Nucleus accumbens (tissue), 56 donors: Measurements from ENCODE around the gene NSDHL.

Experiments used
- DNase-seq, 56 donors: peaks; one replicate each; lab custom pipeline; 2025; lab: John Stamatoyannopoulos, UW

The NSDHL gene

DNA sequence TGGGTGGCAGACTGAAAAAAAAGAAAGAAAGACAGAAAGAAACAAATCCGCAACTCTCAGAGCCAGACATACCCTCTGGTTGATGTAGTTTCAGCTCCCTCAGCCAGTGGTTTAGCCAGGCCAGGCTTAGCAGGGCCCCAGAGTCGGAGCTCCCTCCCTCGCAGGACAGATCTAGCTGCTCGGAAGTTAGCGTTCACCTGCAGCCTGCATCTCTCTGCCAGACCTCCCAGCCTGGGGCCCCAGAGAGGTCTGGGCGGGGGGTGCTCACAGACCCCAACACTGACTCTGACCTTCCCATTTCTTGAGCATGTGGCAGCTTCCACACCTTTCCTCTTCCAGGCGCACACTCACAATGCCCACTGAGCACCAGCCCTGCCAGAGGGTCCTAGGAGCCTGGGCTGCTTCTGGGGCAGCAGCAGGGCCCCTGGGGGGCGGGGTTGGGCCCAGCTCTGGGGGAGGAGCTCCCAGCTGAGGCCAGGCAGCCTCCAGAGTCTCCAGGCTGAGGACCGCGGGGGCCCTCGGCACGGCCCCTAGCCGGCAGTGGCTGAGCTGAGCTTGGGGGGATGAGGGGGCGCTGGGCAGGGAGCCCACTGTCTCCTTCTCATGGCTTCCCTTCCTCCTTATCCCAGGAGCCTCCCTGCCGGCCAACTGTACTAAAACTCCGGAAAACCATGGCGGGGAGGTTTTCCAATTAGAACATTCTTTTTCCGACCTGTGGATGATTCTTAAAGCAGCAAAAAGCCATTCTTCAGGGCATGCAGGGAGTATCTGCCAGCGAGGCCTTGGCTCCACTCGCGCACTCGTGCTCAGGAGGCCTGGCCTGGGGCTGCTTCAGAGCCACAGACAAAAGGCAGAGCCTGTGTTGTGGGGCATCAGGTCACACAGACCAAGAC, 62.4 kb downstream of the NSDHL start:
- DNase-seq, result no peak

- DNase-seq, result no peak
Measured at GRCh38 chrX:152893980-152894610, 63.2 kb downstream of the NSDHL start.

- no peak for DNase-seq
Measured at GRCh38 chrX:152895121-152895520, 64.3 kb downstream of the NSDHL start.

DNA sequence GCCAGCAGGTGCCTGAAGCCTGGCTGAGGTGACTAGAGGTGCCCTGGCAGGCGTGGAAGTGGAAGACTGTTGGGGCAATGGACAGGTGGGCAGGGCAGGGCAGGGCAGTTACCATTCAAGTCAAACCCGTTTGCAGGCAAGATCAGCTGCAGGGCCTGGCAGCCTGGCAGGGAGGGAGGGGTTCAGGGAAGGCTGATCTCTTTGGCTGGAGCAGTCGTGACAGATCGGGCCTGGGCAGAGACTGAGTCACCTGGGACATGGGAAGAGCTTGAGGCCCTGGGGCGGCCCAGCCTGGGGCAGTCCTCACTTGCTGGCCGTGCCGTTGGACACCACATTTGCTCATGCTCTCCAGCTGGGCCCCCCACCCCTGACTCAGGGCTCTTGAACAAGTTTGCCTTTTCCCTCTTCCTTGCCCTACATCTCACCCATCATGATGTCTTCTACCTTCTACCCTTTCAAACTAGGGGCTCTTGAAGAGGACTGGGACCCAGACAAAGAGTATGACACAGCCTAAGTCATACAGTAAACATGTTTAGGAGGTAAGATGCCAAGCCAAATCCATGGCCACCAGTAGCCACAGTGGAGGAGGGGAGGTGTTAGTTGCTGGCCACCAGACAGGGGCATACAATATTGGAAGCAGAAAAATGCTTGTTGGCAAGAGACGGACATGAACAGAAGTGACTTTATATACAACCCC, 65.0 kb downstream of the NSDHL start:
- no peak for DNase-seq

- no peak for DNase-seq
Measured at GRCh38 chrX:152896450-152896849, 65.6 kb downstream of the NSDHL start.

- no peak for DNase-seq
Measured at GRCh38 chrX:152897222-152898131, 66.6 kb downstream of the NSDHL start, which contains the start of gene ZNF185. TSS of gene ZNF185 (plus strand) at chrX:152898067. CDS start at chrX:152914490, 16,423 bp downstream.

DNA sequence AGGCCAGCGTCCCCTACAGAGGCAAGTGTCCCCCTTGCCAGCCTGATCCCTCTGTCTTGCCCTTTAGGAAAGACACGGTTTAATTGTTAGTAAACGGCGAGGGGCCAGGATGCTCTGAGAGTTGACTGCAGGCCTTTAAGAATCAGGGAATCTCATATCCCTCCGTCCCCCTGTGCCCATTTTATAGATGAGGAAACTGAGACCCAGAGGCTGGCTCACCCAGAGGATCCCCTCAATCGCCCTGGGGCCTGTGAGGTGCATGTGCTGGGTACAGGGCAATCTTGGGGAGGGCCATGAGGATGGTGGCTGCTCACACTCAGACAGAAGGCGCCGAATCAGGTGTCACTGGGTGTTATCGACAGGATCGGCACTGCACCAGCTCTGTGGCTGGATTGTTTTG, 67.6 kb downstream of the NSDHL start:
- no peak for DNase-seq

- no peak for DNase-seq
Measured at GRCh38 chrX:152899111-152899873, 68.4 kb downstream of the NSDHL start.

DNA sequence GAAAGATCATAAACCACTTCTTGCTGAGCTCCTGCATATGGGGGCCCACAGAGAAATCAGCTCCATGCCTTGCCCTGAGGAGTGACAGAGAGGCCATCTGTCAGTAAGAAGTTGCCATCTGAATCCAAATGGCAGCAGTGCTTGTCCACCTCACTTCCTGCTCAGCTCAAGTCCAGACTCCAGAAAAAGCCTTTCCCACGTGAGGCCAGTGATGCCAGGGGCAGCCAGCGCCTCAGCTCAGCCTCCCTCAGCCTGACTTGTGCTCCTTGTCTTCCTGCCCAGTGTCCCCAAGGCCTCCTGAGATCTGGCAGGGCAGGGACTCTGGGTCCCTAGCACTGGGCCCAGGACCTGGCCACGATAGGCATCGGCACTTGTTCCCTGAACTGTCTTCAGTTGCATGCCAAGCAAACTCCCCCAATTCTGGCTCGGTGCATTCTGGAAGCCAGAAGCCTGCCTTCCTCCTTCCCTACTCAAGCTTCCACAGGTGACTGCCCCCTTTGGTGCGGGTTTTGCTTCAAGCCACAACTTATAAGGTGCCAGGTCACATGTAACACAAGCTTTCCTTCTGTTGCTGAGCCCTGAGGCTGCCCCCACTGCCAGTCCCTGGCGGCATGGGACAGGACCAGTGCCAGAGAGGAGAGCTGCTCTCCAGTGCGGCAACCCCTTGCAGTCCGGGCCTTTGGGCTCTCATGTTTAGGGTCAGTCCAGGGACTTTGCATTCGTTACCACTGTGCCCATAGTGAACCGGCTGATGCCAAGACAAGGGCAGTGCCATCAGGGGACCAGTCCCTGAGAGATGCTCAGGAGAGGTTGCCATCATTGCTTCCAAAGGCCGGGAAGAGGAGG, 69.2 kb downstream of the NSDHL start:
- DNase-seq, result no peak

GRCh38 chrX:152900937-152901445, 70.1 kb downstream of the NSDHL start:
- no peak for DNase-seq

GRCh38 chrX:152901816-152902501, 71.1 kb downstream of the NSDHL start:
- DNase-seq, result no peak

GRCh38 chrX:152902502-152902820, 71.6 kb downstream of the NSDHL start:
- no peak for DNase-seq

- DNase-seq, result no peak
Measured at GRCh38 chrX:152903589-152903988, 72.7 kb downstream of the NSDHL start.

DNA sequence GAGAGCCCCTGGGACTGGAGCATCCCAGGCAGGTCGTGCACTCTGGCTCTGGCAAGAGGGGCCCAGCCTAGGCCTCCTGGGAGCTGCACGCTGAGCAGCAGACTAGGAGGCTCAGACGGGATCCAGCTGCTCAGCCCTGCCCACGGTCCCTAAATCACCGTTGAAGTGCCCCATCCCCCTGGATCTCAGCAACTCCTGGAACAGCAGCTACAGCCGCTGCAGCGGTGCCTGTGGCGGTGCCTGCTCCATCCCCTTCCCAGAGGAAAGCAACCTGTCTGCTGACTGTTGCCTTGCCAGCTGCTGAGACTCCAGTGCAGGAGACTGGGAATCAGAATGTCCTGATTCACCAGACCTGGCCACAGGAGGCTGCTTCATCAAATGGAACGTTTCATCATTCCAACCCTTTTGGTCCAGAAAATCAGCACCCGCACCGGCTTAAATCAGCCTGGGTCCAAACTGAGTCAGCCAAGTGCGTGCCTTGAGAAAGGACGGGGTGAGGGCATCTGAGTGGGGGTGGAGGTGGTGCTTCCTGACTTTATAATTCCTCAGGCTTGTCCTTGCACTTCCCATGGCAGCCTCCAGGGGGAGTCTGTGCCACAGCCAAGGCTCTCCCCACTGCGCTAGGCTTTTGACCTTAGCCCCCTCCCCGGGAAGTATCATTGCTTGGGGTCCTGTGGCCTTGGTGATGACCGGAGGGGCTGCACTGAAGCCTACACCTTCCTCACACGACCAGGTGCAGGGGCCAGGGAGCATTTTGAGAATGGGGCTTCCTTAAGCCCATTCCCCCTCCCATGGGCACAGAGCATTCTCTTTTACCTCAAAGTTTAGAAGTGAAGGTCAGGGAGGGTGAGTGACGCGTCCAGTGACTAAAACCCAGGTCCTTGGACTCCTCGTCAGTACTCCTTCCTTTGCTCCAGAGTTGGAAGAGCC, 73.6 kb downstream of the NSDHL start:
- DNase-seq, result peak in 24 of 56 donors; percentile 1 to 60 (median 17)

DNA sequence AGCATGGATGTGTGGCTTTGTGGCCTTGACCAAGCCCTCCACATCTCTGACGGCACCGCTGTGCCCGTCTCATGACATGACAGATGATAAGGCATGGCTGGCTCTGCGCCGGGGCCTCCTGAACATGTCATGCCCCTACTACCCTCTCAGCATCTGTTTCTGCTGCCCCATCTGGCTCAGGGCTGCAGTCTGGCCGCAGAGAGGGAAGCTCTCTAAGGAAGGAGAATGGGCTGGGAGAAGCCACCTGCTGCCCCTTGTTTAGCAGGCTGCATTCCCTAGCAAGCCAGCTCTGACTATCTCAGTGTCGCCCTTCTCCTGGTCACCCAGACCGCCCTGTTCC, 74.2 kb downstream of the NSDHL start:
- no peak for DNase-seq

DNA sequence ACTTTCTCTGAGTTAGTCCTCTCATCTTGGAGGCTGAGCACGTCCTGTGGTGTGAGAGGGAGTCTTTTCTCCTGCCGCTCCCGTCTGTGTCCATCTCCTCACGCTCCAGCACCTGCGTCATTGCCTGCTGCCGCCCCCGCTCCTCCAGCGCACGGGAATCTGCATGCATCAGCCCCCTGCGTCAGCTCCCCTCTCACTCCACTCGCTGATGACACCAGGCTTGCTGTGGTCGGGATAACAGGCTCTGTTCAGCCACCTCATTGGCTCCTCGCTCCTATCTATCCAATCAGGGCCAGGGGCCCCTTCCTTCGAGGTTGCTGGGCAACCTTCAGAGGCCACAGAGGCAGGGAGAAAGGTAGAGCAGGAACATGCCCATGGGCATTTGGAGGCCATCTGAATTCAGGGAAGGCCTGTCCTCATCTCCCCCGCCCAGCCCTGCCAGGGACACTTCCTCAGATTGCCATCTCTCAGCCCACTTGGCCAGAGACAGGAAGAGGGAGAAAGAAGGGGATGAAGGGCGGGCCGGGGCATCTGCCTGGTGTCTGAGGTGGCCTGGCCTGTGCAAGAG, 76.3 kb downstream of the NSDHL start:
- DNase-seq, result peak in 19 of 56 donors; percentile 1 to 56 (median 23)
